COLO668 (cell line): Measurements from ENCODE around the gene MOSMO.

Experiments used
- DNase-seq: peaks from one replicate; lab custom pipeline; 2025; ENCODE audit not compliant: unreplicated experiment; lab: John Stamatoyannopoulos, UW

The MOSMO gene

GRCh38 chr16:22132801-22133200 is 124.9 kb downstream of the MOSMO start:
- DNase-seq = no peak
